PC-3 (cell line): ENCODE results near the gene DSP. TPM values are rescaled to one million over a fixed set of nuclear protein-coding genes. Genes with fewer than 3 reads are reported as not detected.

Source experiments
- ATAC-seq: fragments of 200-7000 bp; cut with Tn5 transposase; 2 replicates; pipeline ENCODE4 v1.9.1; 2020; ENCODE audit warnings: mild to moderate bottlenecking, moderate library complexity
- BruUV-seq: library from RNA; stranded (reverse); fragments of 400-500 nt; replicated peaks from 2 replicates; lab custom pipeline; 2021; lab: Mats Ljungman, UMichigan
- CTCF ChIA-PET: fragments of 300-600 bp; sonication (Branson Sonifier 250); formaldehyde crosslinking; loops from one replicate; lab custom pipeline; 2022; ENCODE audit warnings: antibody characterized with exemption; lab: Charles Lee
- POLR2A ChIA-PET: fragments of 300-600 bp; sonication (Branson Sonifier 250); formaldehyde crosslinking; loops from one replicate; lab custom pipeline; 2022; ENCODE audit warnings: antibody characterized with exemption; ENCODE audit not compliant: unreplicated experiment; lab: Charles Lee
- DNase-seq: peaks from one replicate; pipeline ENCODE4 v3.0.0-alpha.2; 2015
- H2AFZ ChIP-seq: fragments of 300-600 bp; sonication (generic); 2 replicates; pipeline ENCODE4 v1.6.0; 2016; ENCODE audit warnings: antibody characterized with exemption, low read length
- H3F3A ChIP-seq: fragments of 300-600 bp; sonication (generic); one replicate; pipeline ENCODE4 v1.6.0; 2017; ENCODE audit warnings: antibody characterized with exemption, low read length, control low read depth, mild to moderate bottlenecking; ENCODE audit not compliant: unreplicated experiment
- H3K27ac ChIP-seq: fragments of 300-600 bp; sonication (generic); 2 replicates; pipeline ENCODE4 v1.5.1; 2016; ENCODE audit warnings: mild to moderate bottlenecking, low read length
- H3K27me3 ChIP-seq: fragments of 300-600 bp; sonication (generic); 2 replicates; pipeline ENCODE4 v1.6.1; 2016; ENCODE audit warnings: low read length, mixed read lengths
- H3K36me3 ChIP-seq: fragments of 300-600 bp; sonication (generic); 2 replicates; pipeline ENCODE4 v1.6.1; 2016; ENCODE audit warnings: low read depth, mixed run types, low read length, mixed read lengths
- H3K4me1 ChIP-seq: fragments of 300-600 bp; sonication (generic); 2 replicates; pipeline ENCODE4 v1.5.1; 2016; ENCODE audit warnings: low read length; ENCODE audit not compliant: insufficient read depth
- H3K4me2 ChIP-seq: fragments of 300-600 bp; sonication (generic); 2 replicates; pipeline ENCODE4 v1.6.0; 2016; ENCODE audit warnings: low read length
- H3K4me3 ChIP-seq: fragments of 300-600 bp; sonication (generic); 2 replicates; pipeline ENCODE4 v1.5.1; 2016; ENCODE audit warnings: mild to moderate bottlenecking, low read length, mixed read lengths
- H3K79me2 ChIP-seq: fragments of 300-600 bp; sonication (generic); 2 replicates; pipeline ENCODE4 v1.6.1; 2017; ENCODE audit warnings: low read length, mixed read lengths
- H3K9ac ChIP-seq: fragments of 300-600 bp; sonication (generic); 2 replicates; pipeline ENCODE4 v1.6.0; 2016; ENCODE audit warnings: mild to moderate bottlenecking, low read length
- H3K9me2 ChIP-seq: fragments of 300-600 bp; sonication (generic); replicated peaks from 2 replicates; pipeline ENCODE4 v1.6.1; 2016; ENCODE audit warnings: mixed run types, low read length, mixed read lengths
- H3K9me3 ChIP-seq: fragments of 300-600 bp; sonication (generic); 2 replicates; pipeline ENCODE4 v1.6.1; 2016; ENCODE audit warnings: low read length, mixed read lengths
- H4K20me1 ChIP-seq: fragments of 300-600 bp; sonication (generic); 2 replicates; pipeline ENCODE4 v1.6.1; 2016; ENCODE audit warnings: low read length, mixed read lengths
- CTCF ChIP-seq: fragments of 300-600 bp; sonication (generic); conservative IDR thresholded peaks from 2 replicates; pipeline ENCODE4 v1.5.1; 2017; ENCODE audit warnings: antibody characterized with exemption, low read depth, mild to moderate bottlenecking, low read length
- EZH2 ChIP-seq: fragments of 300-600 bp; sonication (generic); IDR thresholded peaks from one replicate; pipeline ENCODE4 v1.6.1; 2017; ENCODE audit warnings: antibody characterized with exemption, mild to moderate bottlenecking, low read length; ENCODE audit not compliant: unreplicated experiment
- EZH2phosphoT487 ChIP-seq: fragments of 300-600 bp; sonication (generic); IDR thresholded peaks from 2 replicates; pipeline ENCODE4 v1.6.1; 2018; ENCODE audit warnings: mild to moderate bottlenecking, antibody characterized with exemption, low read length, borderline replicate concordance
- intact Hi-C: fragments of 100-400 bp; cut with micrococcal nuclease; formaldehyde crosslinking; loops from 2 replicates; pipeline ENCODE4 v1.9.0; 2023
- total RNA-seq: library from RNA; depleted of rRNA; stranded (reverse); fragments of >200 nt; gene quantifications from 2 replicates; pipeline ENCODE4 v1.2.3, GENCODE V29; 2014

The DSP gene
- total RNA-seq, 1 experiment from 2014 or later = 54.7 TPM

- no peak overlapping the region for H2AFZ ChIP-seq
- peaks cover 77% of the 10 kb centered on the region for H3K36me3 ChIP-seq
- no peaks in the 10 kb centered on the region for H4K20me1 ChIP-seq
- ChIA-PET POLR2A (no interaction called here), CTCF (no interaction called here)
- no TSS peak for BruUV-seq
- no peak overlapping the region for H3K27ac ChIP-seq
- H3K79me2 ChIP-seq = no peaks in the 10 kb centered on the region; the same call in 1 of the 2 replicates
- no peaks in the 10 kb centered on the region for H3F3A ChIP-seq
- no peak overlapping the region for H3K9ac ChIP-seq
- H3K9me3 ChIP-seq = no peaks in the 10 kb centered on the region
- no peak overlapping the region for H3K4me3 ChIP-seq
- intact Hi-C loops = no loop called here
- H3K9me2 ChIP-seq = no peaks in the 10 kb centered on the region
- H3K27me3 ChIP-seq = no peaks in the 10 kb centered on the region
- TF ChIP-seq EZH2phosphoT487 (no peak), EZH2 (no peak), CTCF (no peak)
- ATAC-seq (no peak), DNase-seq (no peak)
- no peak overlapping the region for H3K4me2 ChIP-seq
- H3K4me1 ChIP-seq = peaks cover 27% of the 10 kb centered on the region
Observed at GRCh38 chr6:7562769-7563168, 21.3 kb downstream of the DSP start.

- H3K27ac ChIP-seq = no peak overlapping the region
- intact Hi-C loops = no loop called here
- peaks cover 86% of the 10 kb centered on the region for H3K36me3 ChIP-seq
- H3F3A ChIP-seq = no peaks in the 10 kb centered on the region
- H3K79me2 ChIP-seq = no peaks in the 10 kb centered on the region
- H3K27me3 ChIP-seq = no peaks in the 10 kb centered on the region
- H3K4me2 ChIP-seq = no peak overlapping the region
- DNase-seq (no peak), ATAC-seq (no peak)
- no TSS peak for BruUV-seq
- H3K9me2 ChIP-seq = no peaks in the 10 kb centered on the region
- no peaks in the 10 kb centered on the region for H4K20me1 ChIP-seq
- H2AFZ ChIP-seq = no peak overlapping the region
- H3K9me3 ChIP-seq = no peaks in the 10 kb centered on the region
- ChIA-PET POLR2A (no interaction called here), CTCF (no interaction called here)
- H3K4me3 ChIP-seq = no peak overlapping the region
- no peak for TF ChIP-seq EZH2phosphoT487
- TF ChIP-seq CTCF = no peak
- TF ChIP-seq EZH2 = no peak
- no peak overlapping the region for H3K9ac ChIP-seq
- H3K4me1 ChIP-seq = peaks cover 9% of the 10 kb centered on the region; the same call in 1 of the 2 replicates
Observed at GRCh38 chr6:7566107-7566506, 24.6 kb downstream of the DSP start.

- peaks cover 90% of the 10 kb centered on the region for H3K36me3 ChIP-seq
- intact Hi-C loops = no loop called here
Observed at GRCh38 chr6:7566617-7567173, 25.2 kb downstream of the DSP start.

More at GRCh38 chr6:7566617-7567173, 25.2 kb downstream of the DSP start:
- Histone ChIP-seq H3F3A (no peaks in the 10 kb centered on the region), H3K27me3 (no peaks in the 10 kb centered on the region), H2AFZ (no peak overlapping the region), H3K79me2 (no peaks in the 10 kb centered on the region), H3K9ac (no peak overlapping the region), H3K27ac (no peak overlapping the region), H3K4me2 (no peak overlapping the region), H4K20me1 (no peaks in the 10 kb centered on the region), H3K4me1 (0 out of 2 replicates have a peak, but pooled peaks cover 3% of the 10 kb centered on the region), H3K9me3 (no peaks in the 10 kb centered on the region), H3K4me3 (no peak overlapping the region), H3K9me2 (no peaks in the 10 kb centered on the region)
- DNase-seq (peak; percentile 21), ATAC-seq (no peak)
- BruUV-seq = no TSS peak
- TF ChIP-seq CTCF = peak; percentile 41; the same call in 1 of the 2 replicates
- TF ChIP-seq EZH2phosphoT487 = no peak
- TF ChIP-seq EZH2 = no peak
- ChIA-PET CTCF (interaction anchor here (0.6 kb wide), 2 partner anchors 33 to 263 kb away, joined by 3 read pairs; no protein-coding TSS in a partner anchor), POLR2A (no interaction called here)
